Lung (tissue), 12 donors: ENCODE data around the gene SLC25A13. TPM values are rescaled to one million over a fixed set of nuclear protein-coding genes. Genes with fewer than 3 reads are reported as not detected.
"Not testable (repeated sequence)": the region's sequence is repeated elsewhere in the genome, so short reads cannot be mapped to it uniquely, and the experiment has no call there.

Source experiments
- ATAC-seq: fragments of 200-7000 bp; cut with Tn5 transposase; one replicate; pipeline ENCODE4 v1.9.1; 2020; ENCODE audit warnings: moderate number of reproducible peaks; ENCODE audit not compliant: insufficient read depth, low FRiP score
- DNase-seq, 3 donors: peaks; one replicate each; pipeline ENCODE4 v3.0.0-alpha.2; 2013 to 2017
- H3K27ac ChIP-seq, 2 donors: one replicate each; pipeline ENCODE4 v1.5.1; 2013; ENCODE audit warnings: mild to moderate bottlenecking in 2 of 2, moderate library complexity in 2 of 2, control low read depth in 1 of 2, inconsistent platforms in 1 of 2, low read depth in 1 of 2, low read length in 1 of 2
- H3K27me3 ChIP-seq, 3 donors: one replicate each; pipeline ENCODE4 v1.5.1; 2013; ENCODE audit warnings: low read length in 2 of 3; ENCODE audit not compliant: control insufficient read depth in 3 of 3, insufficient read depth in 3 of 3
- H3K36me3 ChIP-seq, 4 donors: one replicate each; pipeline ENCODE4 v1.5.1; 2013; ENCODE audit warnings: low read length in 4 of 4, mild to moderate bottlenecking in 1 of 4, moderate library complexity in 1 of 4; ENCODE audit not compliant: control insufficient read depth in 4 of 4, insufficient read depth in 4 of 4
- H3K4me1 ChIP-seq, 5 donors: one replicate each; pipeline ENCODE4 v1.5.1; 2013; ENCODE audit warnings: low read length in 5 of 5, mild to moderate bottlenecking in 2 of 5, moderate library complexity in 1 of 5; ENCODE audit not compliant: control insufficient read depth in 5 of 5, insufficient read depth in 5 of 5
- H3K4me3 ChIP-seq: one replicate; pipeline ENCODE4 v1.5.1; 2013; ENCODE audit warnings: mild to moderate bottlenecking, control low read depth, moderate library complexity
- H3K9ac ChIP-seq, 2 donors: one replicate each; pipeline ENCODE4 v1.5.1; 2013; ENCODE audit warnings: low read length in 2 of 2, control low read depth in 1 of 2; ENCODE audit not compliant: insufficient read depth in 1 of 2
- H3K9me3 ChIP-seq, 4 donors: one replicate each; pipeline ENCODE4 v1.5.1; 2013; ENCODE audit warnings: low read length in 3 of 4, mild to moderate bottlenecking in 1 of 4, moderate library complexity in 1 of 4; ENCODE audit not compliant: control insufficient read depth in 4 of 4, insufficient read depth in 3 of 4
- WGBS, 2 donors: extraction: QIAGEN DNeasy Blood & Tissue Kit; methylation state at CpG; one replicate each; pipeline ENCODE4 v1.1.7; 2013; 5-methylcytosine and 5-hydroxymethylcytosine counted together
- polyA plus RNA-seq, 2 donors: library from polyadenylated mRNA; stranded (reverse); fragments of 200-250 nt; gene quantifications; one replicate each; pipeline ENCODE4 v1.2.1, GENCODE V29; 2013
- total RNA-seq, 2 donors: library from RNA; depleted of rRNA in 1 of 2; stranded (reverse); fragments of >200 nt in 1 of 2; gene quantifications; one replicate each; pipeline ENCODE4 v1.2.1, GENCODE V29; 2014 to 2021
- TF ChIP-seq, protein P1 (sequence below): IDR thresholded peaks from 2 replicates; pipeline ENCODE4 v1.5.1; 2012; ENCODE audit warnings: mild to moderate bottlenecking; ENCODE audit errors: control extremely low read depth, extremely low read depth
- donor health status: control.
- donor health status: control.
- donor health status: Bipolar disorder and iron deficiency.
- donor health status: healthy.
- donor health status: DM: yes; HTN: yes; CAD: no.

SLC25A13 gene
- total and polyA plus RNA-seq, 4 donors, result 7.8 to 40.8 (median 19.6) TPM

DNA sequence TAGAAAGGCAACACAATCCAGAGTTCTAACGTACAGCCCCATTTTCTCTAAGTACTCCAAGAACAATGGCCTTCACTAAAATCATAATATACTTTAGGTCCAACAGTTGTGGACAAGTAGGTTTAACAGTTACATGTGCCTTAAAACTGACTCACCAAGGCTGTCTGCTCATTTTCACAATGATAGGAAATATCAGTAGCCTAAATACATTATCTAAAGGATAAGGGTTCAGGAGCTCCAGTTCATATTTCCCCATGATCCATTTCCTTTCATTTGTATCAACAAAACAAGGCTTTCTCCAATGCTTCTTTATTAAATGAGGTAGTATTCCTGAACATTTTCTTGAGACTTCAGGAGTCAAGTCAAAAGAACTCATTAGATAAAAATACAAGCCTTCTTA is 164.0 kb downstream of the SLC25A13 start:
- no peak overlapping the region for H3K4me3 ChIP-seq

DNA sequence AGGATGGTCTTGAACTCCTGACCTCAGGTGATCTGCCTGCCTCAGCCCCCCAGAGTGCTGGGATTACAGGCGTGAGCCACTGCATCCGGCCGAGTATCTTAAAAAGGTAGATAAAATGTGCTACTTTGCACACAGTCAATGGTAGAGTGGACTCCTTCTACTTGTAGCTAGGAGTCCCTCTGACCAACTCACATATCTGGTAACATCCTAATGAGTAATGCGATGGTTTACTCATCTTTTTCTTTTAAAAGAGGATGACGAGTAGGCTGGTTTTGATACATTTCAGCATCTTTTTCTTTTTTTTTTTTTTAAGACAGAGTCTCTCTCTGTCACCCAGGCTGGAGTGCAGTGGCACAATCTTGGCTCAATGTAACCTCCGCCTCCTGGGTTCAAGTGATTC is 167.4 kb downstream of the SLC25A13 start:
- H3K36me3 ChIP-seq, result peaks cover 3 to 15% (median 10%) of the 10 kb centered on the region in 4 donors
- not testable (repeated sequence) for H3K4me3 ChIP-seq, DNase-seq, H3K27me3 ChIP-seq, ATAC-seq, H3K4me1 ChIP-seq, H3K9ac ChIP-seq, H3K27ac ChIP-seq, H3K9me3 ChIP-seq
- WGBS, 2 donors, result 96 to 97% methylated on average over 6 of the region's 6 CpGs

More for the DNA sequence above, 164.0 kb downstream of the SLC25A13 start:
- Histone ChIP-seq H3K9ac (no peak overlapping the region), H3K36me3 (peaks cover 0 to 13% (median 8%) of the 10 kb centered on the region in 4 donors), H3K9me3 (no peaks in the 10 kb centered on the region), H3K4me1 (no peaks in the 10 kb centered on the region), H3K27me3 (no peaks in the 10 kb centered on the region), H3K27ac (no peak overlapping the region)
- ATAC-seq, result no peak
- no peak for DNase-seq
- WGBS, 2 donors, result 97% methylated on average over 1 of the region's 1 CpG
- TF ChIP-seq, protein P1, sequence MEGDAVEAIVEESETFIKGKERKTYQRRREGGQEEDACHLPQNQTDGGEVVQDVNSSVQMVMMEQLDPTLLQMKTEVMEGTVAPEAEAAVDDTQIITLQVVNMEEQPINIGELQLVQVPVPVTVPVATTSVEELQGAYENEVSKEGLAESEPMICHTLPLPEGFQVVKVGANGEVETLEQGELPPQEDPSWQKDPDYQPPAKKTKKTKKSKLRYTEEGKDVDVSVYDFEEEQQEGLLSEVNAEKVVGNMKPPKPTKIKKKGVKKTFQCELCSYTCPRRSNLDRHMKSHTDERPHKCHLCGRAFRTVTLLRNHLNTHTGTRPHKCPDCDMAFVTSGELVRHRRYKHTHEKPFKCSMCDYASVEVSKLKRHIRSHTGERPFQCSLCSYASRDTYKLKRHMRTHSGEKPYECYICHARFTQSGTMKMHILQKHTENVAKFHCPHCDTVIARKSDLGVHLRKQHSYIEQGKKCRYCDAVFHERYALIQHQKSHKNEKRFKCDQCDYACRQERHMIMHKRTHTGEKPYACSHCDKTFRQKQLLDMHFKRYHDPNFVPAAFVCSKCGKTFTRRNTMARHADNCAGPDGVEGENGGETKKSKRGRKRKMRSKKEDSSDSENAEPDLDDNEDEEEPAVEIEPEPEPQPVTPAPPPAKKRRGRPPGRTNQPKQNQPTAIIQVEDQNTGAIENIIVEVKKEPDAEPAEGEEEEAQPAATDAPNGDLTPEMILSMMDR, result no peak

DNA sequence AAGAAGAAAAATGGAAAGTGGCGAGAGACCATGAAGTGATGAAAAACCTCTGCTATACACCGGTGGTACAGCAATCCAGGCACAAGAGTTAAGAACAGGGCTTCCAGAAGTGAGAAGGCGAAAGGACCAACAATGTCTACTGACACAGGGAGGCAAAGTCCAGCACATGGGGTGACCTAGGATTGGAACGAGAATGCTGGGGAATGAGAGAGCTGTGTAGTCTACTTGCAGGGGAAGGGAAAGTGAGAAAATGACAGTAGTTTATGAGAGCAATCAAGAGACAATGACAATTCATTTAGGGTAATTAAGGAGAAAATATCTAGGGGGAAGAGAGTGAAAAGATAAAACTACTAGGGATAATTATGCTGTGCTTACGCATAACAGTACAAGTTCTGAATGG is 169.2 kb downstream of the SLC25A13 start:
- no peaks in the 10 kb centered on the region for H3K27me3 ChIP-seq
- no peak overlapping the region for H3K9ac ChIP-seq
- H3K36me3 ChIP-seq, result peaks cover 3 to 16% (median 12%) of the 10 kb centered on the region in 4 donors
- H3K27ac ChIP-seq, result no peak overlapping the region
- H3K4me1 ChIP-seq, result no peaks in the 10 kb centered on the region
- no peak for DNase-seq
- no peak for ATAC-seq
- TF ChIP-seq, protein P1, result no peak
- H3K9me3 ChIP-seq, result no peaks in the 10 kb centered on the region
- H3K4me3 ChIP-seq, result no peak overlapping the region
- WGBS, 2 donors, result 97 to 99% methylated on average over 5 of the region's 5 CpGs

DNA sequence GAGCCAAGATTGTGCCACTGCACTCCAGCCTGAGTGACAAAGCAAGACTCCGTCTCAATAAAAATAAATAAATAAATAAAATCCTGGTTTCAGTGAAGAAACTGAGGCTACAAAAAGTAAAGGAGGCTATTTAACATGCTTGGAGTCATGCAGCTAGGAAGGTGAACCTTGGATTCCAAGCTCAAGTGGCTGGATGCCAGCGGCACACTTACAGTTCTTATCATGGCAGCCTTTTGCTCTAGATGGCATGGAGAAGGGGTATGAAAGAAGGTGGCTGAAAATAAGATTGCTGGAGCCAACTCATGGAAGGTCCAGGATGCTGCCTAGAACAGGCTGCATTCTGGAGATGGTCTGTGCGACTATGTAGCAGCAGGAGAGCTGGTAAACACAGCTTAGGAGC is 170.0 kb downstream of the SLC25A13 start:
- H3K36me3 ChIP-seq, result peaks cover 3 to 13% (median 8%) of the 10 kb centered on the region in 4 donors
- no peaks in the 10 kb centered on the region for H3K27me3 ChIP-seq
- H3K9me3 ChIP-seq, result no peaks in the 10 kb centered on the region
- no peak overlapping the region for H3K27ac ChIP-seq
- H3K9ac ChIP-seq, result no peak overlapping the region
- no peak for ATAC-seq
- WGBS, 2 donors, result 95 to 99% methylated on average over 3 of the region's 3 CpGs
- no peak for DNase-seq
- no peak overlapping the region for H3K4me3 ChIP-seq
- TF ChIP-seq, protein P1, result no peak
- H3K4me1 ChIP-seq, result no peaks in the 10 kb centered on the region
